ENCODE measurements around the gene PVALEF. TPM values are rescaled to one million over a fixed set of nuclear protein-coding genes. Genes with fewer than 3 reads are reported as not detected.

The PVALEF gene
- total RNA-seq, 1 experiment from 2014 or later: not detected

- no peak for DNase-seq (ENCODE audit: low spot score)
Observed at GRCh38 chr17:81181811-81182185, 16.5 kb downstream of the PVALEF start.

- no peak for DNase-seq (ENCODE audit: low spot score)
Observed at GRCh38 chr17:81182596-81182995, 17.3 kb downstream of the PVALEF start.

GRCh38 chr17:81183316-81183715, 18.0 kb downstream of the PVALEF start:
- DNase-seq (ENCODE audit: low spot score): no peak

- DNase-seq (ENCODE audit: low spot score): no peak
Observed at GRCh38 chr17:81183807-81184206, 18.5 kb downstream of the PVALEF start.

- DNase-seq (ENCODE audit: low spot score): no peak
Observed at GRCh38 chr17:81184555-81184954, 19.2 kb downstream of the PVALEF start.

GRCh38 chr17:81186203-81186602, 20.9 kb downstream of the PVALEF start:
- no peak for DNase-seq (ENCODE audit: low spot score)

GRCh38 chr17:81187120-81187519, 21.8 kb downstream of the PVALEF start:
- DNase-seq (ENCODE audit: low spot score): no peak

GRCh38 chr17:81187586-81188490, 22.5 kb downstream of the PVALEF start:
- no peak for DNase-seq (ENCODE audit: low spot score)

- DNase-seq (ENCODE audit: low spot score): no peak
Observed at GRCh38 chr17:81188491-81188840, 23.2 kb downstream of the PVALEF start.

GRCh38 chr17:81189016-81189415, 23.7 kb downstream of the PVALEF start:
- DNase-seq (ENCODE audit: low spot score): no peak

GRCh38 chr17:81189670-81190530, 24.6 kb downstream of the PVALEF start:
- peak; percentile 20 for DNase-seq (ENCODE audit: low spot score)

- DNase-seq (ENCODE audit: low spot score): no peak
Observed at GRCh38 chr17:81190591-81190990, 25.3 kb downstream of the PVALEF start.

GRCh38 chr17:81191116-81191515, 25.8 kb downstream of the PVALEF start:
- no peak for DNase-seq (ENCODE audit: low spot score)

GRCh38 chr17:81191646-81192045, 26.3 kb downstream of the PVALEF start:
- no peak for DNase-seq (ENCODE audit: low spot score)

GRCh38 chr17:81192386-81193050, 27.2 kb downstream of the PVALEF start:
- peak; percentile 59 for DNase-seq (ENCODE audit: low spot score)

- no peak for DNase-seq (ENCODE audit: low spot score)
Observed at GRCh38 chr17:81193051-81193410, 27.7 kb downstream of the PVALEF start.

- peak; percentile 77 for DNase-seq (ENCODE audit: low spot score)
Observed at GRCh38 chr17:81193470-81194224, 28.3 kb downstream of the PVALEF start.

- no peak for DNase-seq (ENCODE audit: low spot score)
Observed at GRCh38 chr17:81194225-81194760, 29.0 kb downstream of the PVALEF start.

- no peak for DNase-seq (ENCODE audit: low spot score)
Observed at GRCh38 chr17:81194941-81195901, 29.9 kb downstream of the PVALEF start.

- no peak for DNase-seq (ENCODE audit: low spot score)
Observed at GRCh38 chr17:81195941-81196495, 30.7 kb downstream of the PVALEF start.

All from HT-29 (cell line).